ENCODE data around the gene ABHD8. TPM values are rescaled to one million over a fixed set of nuclear protein-coding genes. Genes with fewer than 3 reads are reported as not detected.

ABHD8 gene
- total and polyA plus RNA-seq, 2 of the 13 experiments (the other 11 are each of a cell fraction or from before 2014, with no cell fraction given), result 6.3 to 7.2 TPM

GRCh38 chr19:17305517-17306284, 2.5 kb upstream of the ABHD8 start, which contains the start of gene MRPL34 (continued):
- TF ChIP-seq BCL6 (CRISPR knock-in tag; IDR thresholded peaks at IDR 0.05) (peak; percentile 62), PRDM10 (CRISPR knock-in tag; IDR thresholded peaks at IDR 0.05; ENCODE audit: low read depth) (peak; percentile 80; the same call in 1 of the 2 replicates), HBP1 (CRISPR knock-in tag; IDR thresholded peaks at IDR 0.05; ENCODE audit: low read depth) (no peak; the same call in 1 of the 2 replicates), ZNF557 (CRISPR knock-in tag; IDR thresholded peaks at IDR 0.05) (0 out of 2 replicates have a peak, but pooled peaks have one; percentile 38), REPIN1 (CRISPR knock-in tag; IDR thresholded peaks at IDR 0.05; ENCODE audit: borderline replicate concordance, low read depth) (peak; percentile 91), PAWR (CRISPR knock-in tag; IDR thresholded peaks at IDR 0.05; ENCODE audit: borderline replicate concordance) (no peak), E2F5 (CRISPR knock-in tag; conservative IDR thresholded peaks at IDR 0.05) (peak; percentile 43; the same call in 1 of the 2 replicates), ZNF747 (CRISPR knock-in tag; IDR thresholded peaks at IDR 0.05; ENCODE audit: borderline replicate concordance) (no peak; the same call in 1 of the 2 replicates), RFX5 (IDR thresholded peaks at IDR 0.05; ENCODE audit: low read depth, low read length) (0 out of 2 replicates have a peak, but pooled peaks have one; percentile 23), FOXA1 (IDR thresholded peaks at IDR 0.05) (no peak), FOXA1 (CRISPR knock-in tag; IDR thresholded peaks at IDR 0.05) (peak; percentile 53), RFXANK (CRISPR knock-in tag; IDR thresholded peaks at IDR 0.05) (0 out of 2 replicates have a peak, but pooled peaks have one; percentile 68), FOXK2 (IDR thresholded peaks at IDR 0.05) (peak; percentile 77), ZFY (CRISPR knock-in tag; IDR thresholded peaks at IDR 0.05) (peak; percentile 92), ZBTB20 (CRISPR knock-in tag; IDR thresholded peaks at IDR 0.05; ENCODE audit: borderline replicate concordance, low read depth) (peak; percentile 45; the same call in 1 of the 2 replicates), RBM39 (IDR thresholded peaks at IDR 0.05; ENCODE audit: low read depth, low read length, poor library complexity, severe bottlenecking) (peak; percentile 59), TMF1 (CRISPR knock-in tag; IDR thresholded peaks at IDR 0.05; ENCODE audit: low read depth) (no peak), ZFP91 (CRISPR knock-in tag; IDR thresholded peaks at IDR 0.05; ENCODE audit: borderline replicate concordance) (peak; percentile 86; the same call in 1 of the 2 replicates), PHF8 (CRISPR knock-in tag; IDR thresholded peaks at IDR 0.05) (peak; percentile 82), HNRNPUL1 (IDR thresholded peaks at IDR 0.05; ENCODE audit: low read depth, low read length) (no peak)
